Measurements from ENCODE around the gene TEKT2.

DNA sequence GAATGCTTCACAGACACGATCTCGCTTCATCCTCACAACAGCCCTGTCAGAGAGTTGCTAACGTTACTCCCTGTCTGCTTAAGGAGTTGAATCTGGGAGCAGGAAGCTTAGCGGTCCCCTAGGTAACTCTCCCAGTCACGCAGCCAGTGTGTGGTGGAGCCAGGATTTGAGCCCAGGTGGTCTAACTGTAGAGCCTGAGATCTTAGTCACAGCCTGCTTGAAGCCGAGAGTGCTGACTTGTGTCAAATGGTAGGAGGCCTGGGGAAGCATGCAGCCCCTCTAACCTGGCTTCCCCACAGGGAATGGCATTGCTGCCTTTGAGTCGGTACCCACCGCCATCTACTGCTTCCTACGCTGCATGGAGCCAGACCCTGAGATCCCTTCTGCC is 8.9 kb downstream of the TEKT2 start:
- TF ChIP-seq CEBPB (IDR thresholded peaks at IDR 0.05): no peak
- no peak for TF ChIP-seq MAZ (IDR thresholded peaks at IDR 0.05; ENCODE audit: borderline replicate concordance, low read depth, low read length)
- TF ChIP-seq, protein P1, sequence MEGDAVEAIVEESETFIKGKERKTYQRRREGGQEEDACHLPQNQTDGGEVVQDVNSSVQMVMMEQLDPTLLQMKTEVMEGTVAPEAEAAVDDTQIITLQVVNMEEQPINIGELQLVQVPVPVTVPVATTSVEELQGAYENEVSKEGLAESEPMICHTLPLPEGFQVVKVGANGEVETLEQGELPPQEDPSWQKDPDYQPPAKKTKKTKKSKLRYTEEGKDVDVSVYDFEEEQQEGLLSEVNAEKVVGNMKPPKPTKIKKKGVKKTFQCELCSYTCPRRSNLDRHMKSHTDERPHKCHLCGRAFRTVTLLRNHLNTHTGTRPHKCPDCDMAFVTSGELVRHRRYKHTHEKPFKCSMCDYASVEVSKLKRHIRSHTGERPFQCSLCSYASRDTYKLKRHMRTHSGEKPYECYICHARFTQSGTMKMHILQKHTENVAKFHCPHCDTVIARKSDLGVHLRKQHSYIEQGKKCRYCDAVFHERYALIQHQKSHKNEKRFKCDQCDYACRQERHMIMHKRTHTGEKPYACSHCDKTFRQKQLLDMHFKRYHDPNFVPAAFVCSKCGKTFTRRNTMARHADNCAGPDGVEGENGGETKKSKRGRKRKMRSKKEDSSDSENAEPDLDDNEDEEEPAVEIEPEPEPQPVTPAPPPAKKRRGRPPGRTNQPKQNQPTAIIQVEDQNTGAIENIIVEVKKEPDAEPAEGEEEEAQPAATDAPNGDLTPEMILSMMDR (IDR thresholded peaks at IDR 0.05): no peak
